Activated CD4-positive, CD25-positive, alpha-beta regulatory T cell treated with anti-CD3 and anti-CD28 coated beads, Interleukin-2, amount 50 U/mL, for 24 hours (primary cell): ENCODE data around the gene RDH11.
"Not testable (repeated sequence)": the region's sequence is repeated elsewhere in the genome, so short reads cannot be mapped to it uniquely, and the experiment has no call there.

ENCODE experiments used
- ATAC-seq, 2 donors: fragments of 150-1000 bp; cut with Tn5 transposase; one replicate each; pipeline ENCODE4 v1.10.0; 2021; ENCODE audit warnings: mild to moderate bottlenecking in 1 of 2, moderate library complexity in 1 of 2

The RDH11 gene

DNA sequence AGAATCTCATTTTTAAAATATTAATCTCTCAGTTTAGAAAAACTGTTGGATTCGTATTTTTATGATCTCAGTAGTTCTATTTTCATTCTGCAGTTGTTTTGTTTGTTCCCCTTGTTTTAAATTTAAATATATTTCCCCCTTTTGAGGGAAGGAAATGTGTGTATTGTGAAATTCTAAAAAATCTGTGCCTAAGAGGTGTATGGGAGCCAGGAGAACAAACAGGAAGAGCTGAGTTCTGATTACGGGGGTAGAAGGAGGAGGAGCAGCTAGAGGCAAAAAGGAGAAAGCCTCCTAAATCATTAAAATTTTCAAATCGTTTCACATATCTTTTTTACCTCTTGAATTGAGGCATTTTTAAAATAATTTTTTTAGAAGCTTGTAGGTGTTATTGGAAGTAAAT lies 8.4 kb upstream of the RDH11 start:
- ATAC-seq: no peak

DNA sequence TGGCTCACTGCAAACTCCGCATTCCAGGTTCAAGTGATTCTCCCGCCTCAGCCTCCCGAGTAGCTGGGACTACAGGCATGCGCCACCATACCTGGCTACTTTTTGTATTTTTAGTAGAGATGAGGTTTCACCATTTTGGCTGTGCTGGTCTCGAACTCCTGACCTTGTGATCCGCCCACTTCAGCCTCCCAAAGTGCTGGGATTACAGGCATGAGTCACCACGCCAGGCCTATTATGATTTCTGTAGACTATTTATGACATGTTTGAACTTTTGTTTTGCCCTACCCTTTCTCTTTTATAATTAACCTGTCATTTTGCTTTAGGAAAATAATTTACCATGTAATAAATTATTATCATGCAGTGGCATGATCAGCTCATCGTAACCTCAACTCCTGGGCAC lies 5.9 kb upstream of the RDH11 start, which contains the start of gene RDH12:
Gene RDH12, plus strand, starts transcription at position 395 of the 400 bp plus-strand sequence. CDS start 20,757 bp downstream, outside the sequence.
- ATAC-seq: not testable (repeated sequence)

DNA sequence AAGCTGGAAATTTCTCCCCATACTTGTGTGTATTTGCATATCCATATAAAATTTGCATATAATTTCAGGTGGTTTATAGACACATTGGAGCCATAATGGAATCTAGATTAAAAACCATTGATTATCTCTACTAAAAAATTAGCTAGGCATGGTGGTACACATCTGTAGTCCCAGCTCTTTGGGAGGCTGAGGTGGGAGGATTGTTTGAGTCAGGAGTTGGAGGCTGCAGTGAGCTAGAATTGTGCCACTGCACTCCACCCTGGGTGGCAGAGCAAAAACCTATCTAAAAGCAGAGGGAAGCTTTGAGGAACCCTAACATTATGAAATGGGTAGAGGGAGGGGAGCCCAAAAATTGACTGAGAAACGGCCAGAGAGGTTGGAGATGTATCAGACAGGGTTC lies 2.6 kb upstream of the RDH11 start:
- ATAC-seq: no peak

DNA sequence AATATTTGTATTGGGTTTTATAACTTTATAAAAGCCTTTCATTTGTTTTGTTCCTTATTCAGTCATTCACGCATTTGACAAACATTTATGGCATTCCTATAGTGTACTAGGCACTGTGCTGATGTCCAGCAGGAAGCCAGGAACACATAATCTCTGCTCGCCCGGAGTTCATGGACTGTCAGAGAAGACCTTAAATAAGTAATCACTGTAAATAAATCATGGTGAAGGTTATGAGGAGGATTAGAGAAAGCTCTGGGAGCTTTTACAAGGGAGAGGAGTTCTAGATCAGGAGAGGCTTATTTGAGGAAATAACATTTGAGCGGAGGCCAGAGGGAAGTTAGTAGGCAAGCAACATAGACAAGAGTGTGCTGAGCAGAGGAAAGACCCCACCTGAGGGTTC lies 1.4 kb upstream of the RDH11 start:
- no peak for ATAC-seq

DNA sequence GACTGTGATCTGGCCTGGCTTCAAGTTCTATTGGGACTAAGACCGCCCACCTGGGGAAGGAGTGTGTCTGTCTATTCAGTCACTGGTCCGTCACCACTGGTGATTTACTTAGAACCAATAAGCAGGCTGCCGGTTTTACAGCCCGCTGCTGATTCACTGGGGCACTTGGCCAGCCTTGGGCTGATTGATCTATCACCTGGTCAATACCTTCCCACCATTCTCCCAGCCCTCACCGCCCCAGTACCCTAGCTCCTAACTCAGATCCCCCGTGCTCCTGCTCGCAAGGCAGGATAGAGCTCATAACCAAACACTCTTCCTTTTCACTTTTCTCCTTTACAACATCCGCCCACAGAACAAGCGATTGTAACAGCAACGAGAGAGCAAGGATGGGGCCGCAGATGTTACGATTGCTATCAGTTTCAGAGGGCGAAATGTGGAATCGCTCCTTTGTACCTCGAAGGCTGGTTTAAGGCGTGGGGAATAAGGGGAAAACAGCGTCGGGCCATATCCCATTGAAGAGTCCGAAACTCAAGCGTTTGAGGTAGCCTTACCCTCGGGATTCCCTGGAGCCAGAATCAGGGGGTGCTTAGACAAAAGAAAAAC lies 672 bp downstream of the RDH11 start:
- peak; percentile 87 to 91 for ATAC-seq

DNA sequence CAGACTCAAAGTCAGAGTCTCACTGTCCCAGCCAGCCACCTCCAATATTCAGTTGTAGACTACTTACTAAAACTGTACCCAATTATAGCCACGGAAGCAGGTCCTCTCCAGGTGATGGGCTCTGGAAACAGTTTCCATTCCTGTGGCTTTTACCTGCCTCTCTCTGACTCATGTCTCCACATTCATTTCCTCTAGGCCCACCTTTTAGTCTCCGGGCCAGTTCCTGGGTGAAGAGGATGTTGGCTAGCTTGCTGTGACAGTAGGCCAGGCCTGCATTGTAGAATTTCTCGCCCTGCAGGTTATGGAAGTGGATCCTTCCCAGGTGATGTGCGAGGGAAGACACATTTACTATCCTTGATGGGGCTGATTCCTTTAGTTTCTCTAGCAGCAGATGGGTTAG lies 5.6 kb downstream of the RDH11 start:
- ATAC-seq: no peak

DNA sequence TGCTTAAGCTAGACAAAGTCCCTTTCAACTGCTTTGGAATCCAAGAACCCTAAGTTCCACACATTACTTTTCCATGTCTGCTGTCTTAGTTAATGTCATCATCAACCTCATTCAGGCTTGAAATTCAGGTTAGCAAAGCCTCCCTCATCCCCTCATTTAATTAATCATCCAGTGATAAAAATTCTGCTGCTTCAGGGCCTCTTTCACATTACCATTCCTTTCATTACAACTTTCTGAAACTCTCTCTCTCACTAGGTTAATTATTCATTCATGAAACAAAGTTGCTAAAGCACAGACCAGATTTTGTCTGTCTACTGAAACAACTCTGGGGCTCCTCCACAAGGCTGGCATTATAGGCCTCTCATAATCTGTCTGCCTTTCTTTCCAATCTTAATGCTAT lies 11.7 kb downstream of the RDH11 start:
- ATAC-seq: no peak

DNA sequence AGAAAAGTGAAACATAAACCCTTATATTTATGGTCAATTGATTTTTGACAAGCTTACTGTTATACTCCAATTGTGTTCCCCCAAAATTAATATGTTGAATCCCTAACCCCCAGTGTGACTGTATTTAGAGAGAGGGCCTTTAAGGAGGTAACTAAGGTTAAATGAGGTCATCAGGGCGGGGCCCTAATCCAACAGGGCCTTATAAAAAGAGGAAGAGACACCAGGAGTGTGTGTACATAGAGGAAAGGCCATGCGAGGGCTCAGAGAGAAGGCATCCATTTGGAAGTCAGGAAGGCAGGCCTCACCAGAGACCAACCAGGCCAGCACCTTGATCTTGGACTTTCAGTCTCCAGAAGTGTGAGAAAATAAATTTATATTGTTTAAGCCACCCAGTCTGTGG lies 14.6 kb downstream of the RDH11 start:
- no peak for ATAC-seq

DNA sequence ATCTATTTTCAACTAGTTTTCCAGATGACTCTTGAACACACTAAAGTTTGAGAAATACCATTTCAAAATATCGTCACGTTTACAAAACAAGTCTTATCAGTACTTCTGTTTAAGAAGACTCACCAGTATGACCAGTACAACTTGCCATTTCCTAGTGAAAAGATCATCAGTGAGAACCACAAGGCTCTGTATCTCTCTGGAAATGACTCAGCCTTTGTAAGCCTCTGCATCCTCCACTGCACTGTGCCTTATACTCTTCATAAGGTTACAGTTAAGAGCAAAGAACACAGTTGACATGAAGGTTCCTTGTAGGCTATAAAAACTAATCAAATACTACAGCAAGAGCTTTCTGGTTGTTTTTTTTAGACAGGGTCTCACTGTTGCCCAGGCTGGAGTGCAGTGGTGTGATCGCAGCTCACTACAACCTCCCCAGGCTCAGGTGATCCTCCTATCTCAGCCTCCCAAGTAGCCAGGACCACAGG lies 15.4 kb downstream of the RDH11 start:
- ATAC-seq: peak; percentile 100

DNA sequence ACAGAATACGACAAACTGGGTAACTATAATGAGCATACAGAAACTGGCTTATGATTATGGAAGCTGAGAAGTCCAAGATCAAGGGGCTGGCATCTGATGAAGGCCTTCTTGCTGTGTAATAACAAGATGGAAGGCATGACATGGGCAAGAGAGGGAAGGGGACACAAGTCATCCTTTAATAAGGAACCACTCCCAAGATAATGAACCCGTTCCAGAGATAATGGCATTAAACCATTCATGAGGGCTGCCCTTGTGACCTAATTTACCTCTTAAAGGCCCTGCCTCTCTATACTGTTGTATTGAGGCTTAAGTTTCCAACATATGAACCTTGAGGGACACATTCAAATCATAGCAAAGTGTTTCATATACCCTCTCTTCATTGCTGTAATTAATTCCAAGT lies 16.6 kb downstream of the RDH11 start:
- no peak for ATAC-seq

DNA sequence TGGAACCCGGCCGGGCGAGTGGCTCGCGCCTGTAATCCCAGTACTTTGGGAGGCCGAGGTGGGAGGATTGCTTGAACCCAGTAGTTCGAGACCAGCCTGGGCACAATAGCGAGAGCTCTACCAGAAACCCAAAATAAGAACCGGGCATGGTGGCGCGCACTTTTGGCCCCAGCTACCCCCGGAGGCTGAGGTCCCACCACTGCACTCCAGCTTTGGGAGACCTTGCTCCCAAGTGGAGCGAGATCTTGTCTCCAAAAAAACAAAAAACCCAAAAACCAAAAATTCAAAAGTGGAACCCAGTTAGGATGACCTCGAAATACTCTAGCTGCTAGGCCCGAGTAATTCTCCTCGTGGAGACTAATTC lies 20.4 kb downstream of the RDH11 start:
- no peak for ATAC-seq

DNA sequence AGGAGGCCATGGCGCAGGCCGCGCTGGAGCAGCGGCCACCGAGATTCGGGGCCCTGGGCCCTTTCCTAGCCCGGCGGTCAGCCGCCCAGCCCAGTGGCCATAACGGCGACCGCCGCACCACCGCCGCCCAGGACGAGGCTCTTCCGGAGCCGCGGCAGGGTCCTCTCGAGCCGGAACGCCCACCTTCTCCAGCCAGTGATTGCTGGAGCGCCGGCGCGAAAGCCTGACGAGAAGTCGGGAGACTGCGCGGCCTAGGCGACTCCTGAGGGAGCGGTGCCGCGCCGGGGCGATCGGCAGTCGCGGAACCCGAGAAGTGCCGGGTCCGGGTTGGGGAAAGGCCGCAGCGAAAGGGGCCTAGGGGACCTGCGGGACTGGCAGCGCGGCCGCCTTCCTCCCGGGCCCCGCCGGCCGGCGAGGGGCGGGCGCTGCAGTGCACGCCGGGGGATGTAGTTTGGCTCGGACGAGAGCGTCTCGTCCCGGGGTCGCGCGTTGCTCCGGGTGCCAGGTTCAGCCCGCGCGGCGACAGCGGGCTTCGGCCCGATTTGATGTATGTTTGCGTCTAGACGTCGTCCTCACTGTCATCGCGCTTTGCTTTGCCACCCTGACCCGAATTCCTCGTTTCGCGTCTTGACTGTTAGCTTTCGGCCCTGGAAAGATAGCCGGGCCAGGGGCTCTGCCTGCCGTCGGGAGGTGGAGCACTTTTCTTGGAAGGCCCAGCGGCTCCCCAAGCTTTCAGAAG lies 20.9 kb downstream of the RDH11 start, which contains the start of gene VTI1B:
Gene VTI1B, minus strand, starts transcription at position 153 of the 739 bp plus-strand sequence. Its CDS starts 143 bp downstream, at position 10.
- ATAC-seq: peak; percentile 95

DNA sequence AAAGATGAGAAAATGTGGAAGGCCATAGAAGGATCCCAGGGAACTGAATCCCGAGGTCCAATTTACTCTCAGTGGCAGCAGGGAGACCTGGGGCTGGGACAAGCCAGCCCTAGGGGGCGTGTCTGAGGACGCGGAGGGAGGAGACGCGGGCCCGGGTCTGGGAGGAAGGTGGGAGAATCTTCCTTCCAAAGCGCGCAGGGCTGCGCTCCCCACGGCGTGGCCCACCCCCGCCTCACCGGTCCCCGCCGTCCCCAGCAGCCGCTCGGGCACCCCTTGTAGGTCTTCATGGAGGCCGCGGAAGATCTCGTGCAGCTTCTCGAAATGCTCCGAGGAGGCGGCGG lies 21.5 kb downstream of the RDH11 start:
- peak; percentile 52 to 59 for ATAC-seq

DNA sequence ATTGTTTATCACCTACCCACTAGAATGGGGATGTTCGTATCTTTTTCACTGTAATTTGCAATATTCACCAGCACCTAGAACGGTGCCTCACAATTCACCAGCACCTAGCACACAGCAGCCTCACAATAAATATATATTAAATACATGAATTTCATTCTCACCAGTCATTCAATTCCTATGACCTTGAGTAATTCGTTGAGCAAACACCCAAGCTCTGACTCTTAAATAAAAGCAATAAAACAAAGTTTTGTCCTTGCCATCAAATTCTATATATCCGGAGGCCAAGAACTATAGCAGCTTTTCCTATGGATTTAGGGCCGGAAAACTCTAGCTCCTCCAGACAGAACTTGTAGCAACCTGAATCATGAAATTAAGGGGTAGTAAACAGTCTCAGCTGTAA lies 22.1 kb downstream of the RDH11 start:
- no peak for ATAC-seq

DNA sequence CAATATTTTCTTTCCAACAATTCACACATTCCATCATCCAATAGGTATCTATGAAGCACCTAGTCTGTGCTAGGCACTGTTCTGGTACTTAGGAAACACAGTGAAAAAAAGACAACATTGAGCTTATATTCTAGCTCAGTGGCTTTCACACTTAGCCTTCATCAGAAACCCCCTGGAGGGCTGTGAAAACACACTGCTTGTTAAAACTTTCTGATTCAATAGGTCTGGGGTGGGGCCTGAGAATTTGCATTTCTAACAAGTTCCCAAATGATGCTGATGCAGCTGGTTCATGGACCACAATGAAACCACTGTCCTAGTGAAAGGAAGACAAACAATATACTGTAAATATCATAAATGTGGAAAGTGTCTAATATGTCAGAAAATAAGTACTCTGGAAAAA lies 27.0 kb downstream of the RDH11 start:
- peak; percentile 39 to 55 for ATAC-seq

DNA sequence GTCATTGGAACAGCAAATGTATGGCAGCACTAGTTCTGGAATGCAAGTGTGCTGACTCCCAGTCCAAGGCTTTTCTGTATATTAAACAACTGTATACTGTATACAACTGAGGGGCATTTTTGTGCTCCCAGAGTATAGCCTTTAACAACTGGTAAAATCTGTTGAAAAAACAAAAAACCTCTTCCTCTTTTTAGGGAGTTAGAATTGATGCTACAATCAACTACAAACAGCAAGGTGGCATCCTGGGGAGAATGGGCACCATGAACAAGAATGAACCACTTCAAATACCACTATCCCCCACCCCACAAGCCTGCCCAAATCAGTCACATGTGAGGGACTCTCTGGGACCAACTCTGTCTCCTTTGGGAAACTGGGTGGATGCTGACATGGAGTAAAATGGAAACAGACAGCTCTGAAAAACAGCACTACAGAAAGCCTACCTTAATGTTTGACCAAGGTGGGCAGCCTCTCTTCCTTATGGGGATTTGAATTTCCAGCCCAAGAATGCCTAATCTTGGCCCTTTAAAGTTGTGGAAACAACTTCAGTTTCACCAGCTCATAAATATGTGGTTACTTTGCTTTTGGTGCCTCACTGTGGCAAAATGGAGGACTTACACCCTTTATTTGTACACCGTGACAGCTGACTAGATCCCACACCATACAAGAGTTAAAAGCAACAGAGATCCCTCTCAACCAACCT lies 28.7 kb downstream of the RDH11 start:
- peak; percentile 78 for ATAC-seq

DNA sequence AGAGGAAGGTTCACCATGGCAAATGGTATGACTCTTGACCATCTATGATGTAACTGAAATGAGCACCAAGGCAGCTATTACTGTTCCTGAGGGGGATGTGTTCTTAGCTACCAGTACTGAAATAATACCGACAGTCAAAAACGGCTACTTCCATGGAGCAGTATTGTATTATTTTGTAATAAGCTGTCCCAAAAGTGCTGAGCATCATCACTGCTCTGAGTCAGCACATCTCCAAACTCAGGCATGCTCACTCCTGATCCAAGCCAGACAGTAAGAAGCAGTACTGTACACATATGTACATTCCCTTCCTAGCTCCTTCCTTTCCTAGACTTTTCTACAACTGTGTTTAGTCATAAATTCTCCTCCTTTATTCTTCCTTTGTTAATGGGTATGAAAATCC lies 29.7 kb downstream of the RDH11 start:
- no peak for ATAC-seq

DNA sequence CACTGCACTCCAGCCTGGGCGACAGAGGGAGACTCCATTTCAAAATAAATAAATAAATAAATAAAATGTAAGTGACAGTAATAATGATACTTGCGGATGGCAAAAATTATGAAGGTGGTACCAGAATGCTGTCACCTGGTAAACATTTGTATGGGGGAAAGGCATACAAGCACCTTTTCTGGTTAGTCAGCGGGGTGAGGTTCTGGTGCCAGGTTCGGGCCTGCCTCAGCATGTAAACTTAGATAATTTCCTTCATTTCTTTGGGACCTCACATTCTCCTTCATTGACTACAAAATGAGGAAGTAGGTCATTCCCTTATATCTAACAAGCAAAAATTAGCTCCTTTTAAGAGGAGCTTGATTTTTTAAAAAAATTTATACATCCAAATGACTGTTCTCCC lies 31.9 kb downstream of the RDH11 start:
- no peak for ATAC-seq

DNA sequence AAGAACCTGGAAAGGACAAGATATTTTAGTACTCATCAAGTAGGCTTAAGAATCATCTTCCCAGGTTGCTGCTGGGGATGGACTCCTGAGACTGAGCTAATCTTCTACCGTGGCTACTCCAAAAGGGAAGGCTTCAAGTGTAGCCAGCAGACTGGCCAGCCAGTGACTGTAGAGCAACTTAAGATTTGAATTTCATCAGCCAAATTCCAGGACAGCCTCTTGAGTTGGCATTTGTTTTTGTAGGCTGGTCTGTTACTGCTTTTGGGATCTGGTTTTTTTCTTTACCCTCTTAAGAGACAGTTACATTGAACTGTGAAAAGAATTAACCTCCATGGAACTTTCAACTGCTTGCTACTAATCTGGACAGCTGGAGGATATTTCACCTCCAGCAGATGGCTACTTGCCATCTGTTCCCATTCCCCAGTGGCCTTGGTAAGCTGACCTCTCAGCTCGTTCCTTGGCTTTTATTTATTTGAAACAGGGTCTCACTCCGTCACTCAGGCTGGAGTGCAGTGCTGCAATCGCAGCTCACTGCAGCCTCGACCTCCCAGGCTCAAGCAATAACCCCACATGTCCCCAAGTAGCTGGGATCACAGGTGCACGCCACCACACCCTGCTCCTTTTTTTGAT lies 41.8 kb downstream of the RDH11 start:
- no peak for ATAC-seq

DNA sequence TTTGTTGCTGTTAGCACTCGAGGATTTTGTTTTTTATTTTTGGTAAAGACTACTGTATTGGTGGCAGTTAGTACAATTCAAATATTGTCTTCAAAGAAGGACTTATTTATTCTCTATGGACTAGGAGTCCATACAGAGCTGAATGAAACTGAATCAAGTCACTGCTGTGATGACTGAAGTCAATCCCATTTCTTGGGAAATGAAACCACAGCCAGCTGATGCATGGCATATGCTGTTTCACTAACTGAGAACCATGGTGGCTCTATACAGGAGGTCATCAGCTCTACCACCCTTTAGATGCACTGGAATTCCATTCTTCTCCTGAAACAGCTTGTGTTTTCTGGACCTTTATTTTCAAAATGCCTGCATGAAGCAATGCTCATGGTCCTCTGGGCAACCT lies 43.4 kb downstream of the RDH11 start:
- ATAC-seq: no peak

DNA sequence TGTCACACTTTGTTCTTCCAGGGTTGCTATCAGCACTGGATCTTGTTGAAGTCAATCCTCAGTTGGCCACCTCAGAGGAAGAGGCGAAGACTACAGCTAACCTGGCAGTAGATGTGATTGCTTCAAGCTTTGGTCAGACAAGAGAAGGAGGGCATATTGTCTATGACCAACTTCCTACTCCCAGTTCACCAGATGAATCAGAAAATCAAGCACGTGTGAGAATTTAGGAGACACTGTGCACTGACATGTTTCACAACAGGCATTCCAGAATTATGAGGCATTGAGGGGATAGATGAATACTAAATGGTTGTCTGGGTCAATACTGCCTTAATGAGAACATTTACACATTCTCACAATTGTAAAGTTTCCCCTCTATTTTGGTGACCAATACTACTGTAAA lies 44.9 kb downstream of the RDH11 start:
- ATAC-seq: no peak

DNA sequence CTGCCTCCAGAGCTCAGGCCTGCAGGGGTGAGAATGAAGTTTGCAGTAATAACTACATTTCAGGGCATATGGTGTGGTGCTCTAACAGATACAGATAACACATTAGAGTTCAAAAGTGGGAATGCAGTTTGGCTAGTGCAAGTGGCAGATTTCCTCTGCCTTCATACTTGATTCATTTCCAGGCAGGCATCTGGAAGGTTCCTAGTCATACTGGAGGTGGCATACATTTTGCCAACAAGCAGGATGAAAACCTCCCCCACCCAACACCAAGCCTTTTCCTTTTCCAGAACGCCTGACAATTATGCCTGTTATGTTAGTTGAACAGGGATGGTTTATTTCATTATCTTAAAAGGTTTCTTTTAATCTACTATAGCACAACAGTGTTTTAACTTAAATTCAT lies 45.4 kb downstream of the RDH11 start:
- ATAC-seq: no peak

DNA sequence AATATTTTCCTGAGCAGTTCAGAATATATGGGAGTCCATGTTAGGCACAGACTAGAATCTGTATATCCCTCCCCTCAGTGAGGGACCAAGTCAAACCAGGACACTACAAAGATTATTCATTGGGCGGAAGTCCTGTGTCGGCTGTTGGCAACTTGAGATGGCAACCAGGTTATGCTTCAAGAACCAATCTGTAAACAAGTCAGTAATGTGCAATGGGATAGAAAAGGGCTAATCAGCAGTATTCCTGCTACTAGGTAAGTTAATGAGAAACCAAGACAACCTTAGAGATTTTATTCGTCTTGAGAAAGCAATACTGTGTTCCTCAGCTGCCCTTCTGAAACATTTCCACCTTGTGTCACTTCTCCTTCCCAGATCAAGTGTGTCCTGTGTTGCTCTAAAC lies 49.4 kb downstream of the RDH11 start:
- no peak for ATAC-seq

DNA sequence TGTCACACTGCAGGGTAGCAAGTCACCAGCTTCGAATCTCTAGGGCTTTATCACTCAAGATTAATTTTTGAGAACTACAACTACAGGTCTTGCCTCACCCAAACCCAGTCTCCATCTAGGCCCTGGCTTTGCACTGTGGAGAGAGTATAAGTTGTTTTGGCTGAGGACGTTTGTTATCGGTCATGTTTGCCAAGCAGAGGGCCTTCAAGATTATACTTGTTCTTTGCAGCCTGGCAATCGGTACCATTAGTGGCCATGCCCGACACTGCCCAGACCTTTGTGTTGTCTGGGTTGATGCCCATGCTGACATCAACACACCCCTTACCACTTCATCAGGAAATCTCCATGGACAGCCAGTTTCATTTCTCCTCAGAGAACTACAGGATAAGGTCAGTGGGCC lies 50.1 kb downstream of the RDH11 start:
- ATAC-seq: no peak
